ENCODE measurements around the gene LAX1. TPM values are rescaled to one million over a fixed set of nuclear protein-coding genes. Genes with fewer than 3 reads are reported as not detected.

LAX1 gene
- total RNA-seq, 1 donor = not detected

DNA sequence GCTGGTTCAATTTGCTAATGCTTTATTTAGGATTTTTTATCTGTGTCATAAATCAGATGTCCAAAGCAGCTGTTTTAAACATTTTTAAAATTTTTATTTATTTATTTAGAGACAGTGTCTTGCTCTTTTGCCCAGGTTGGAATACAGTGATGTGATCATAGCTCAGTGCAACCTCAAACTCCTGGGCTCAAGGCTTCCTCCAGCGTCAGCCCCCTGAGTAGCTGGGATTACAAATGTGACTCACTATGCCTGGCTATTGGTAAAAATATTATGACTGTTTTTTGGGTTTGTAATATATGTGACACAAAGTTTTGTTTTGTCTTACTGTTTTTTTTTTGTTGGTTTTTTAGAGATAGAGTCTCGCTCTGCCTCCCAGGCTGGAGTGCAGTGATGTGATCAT lies 42.2 kb downstream of the LAX1 start:
- Histone ChIP-seq H3K27ac (ENCODE audit: low read depth, low read length) (peak overlapping the region; percentile 68), H3K36me3 (ENCODE audit: insufficient read depth, low read length) (peaks cover 56% of the 10 kb centered on the region), H4K20me1 (ENCODE audit: insufficient read depth, low read length) (peaks cover 74% of the 10 kb centered on the region), H3K79me2 (ENCODE audit: insufficient read depth, low read length) (peaks cover 89% of the 10 kb centered on the region), H3K4me3 (ENCODE audit: insufficient read depth, low read length) (no peak overlapping the region), H3K9me3 (ENCODE audit: low read depth, low read length) (no peaks in the 10 kb centered on the region), H2AFZ (ENCODE audit: low read length) (no peak overlapping the region), H3K4me1 (ENCODE audit: insufficient read depth, low read length) (peaks cover 11% of the 10 kb centered on the region), H3K4me2 (ENCODE audit: insufficient read depth, low read length) (no peak overlapping the region), H3K27me3 (ENCODE audit: insufficient read depth, low read length) (no peaks in the 10 kb centered on the region)
- TF ChIP-seq, protein P1, sequence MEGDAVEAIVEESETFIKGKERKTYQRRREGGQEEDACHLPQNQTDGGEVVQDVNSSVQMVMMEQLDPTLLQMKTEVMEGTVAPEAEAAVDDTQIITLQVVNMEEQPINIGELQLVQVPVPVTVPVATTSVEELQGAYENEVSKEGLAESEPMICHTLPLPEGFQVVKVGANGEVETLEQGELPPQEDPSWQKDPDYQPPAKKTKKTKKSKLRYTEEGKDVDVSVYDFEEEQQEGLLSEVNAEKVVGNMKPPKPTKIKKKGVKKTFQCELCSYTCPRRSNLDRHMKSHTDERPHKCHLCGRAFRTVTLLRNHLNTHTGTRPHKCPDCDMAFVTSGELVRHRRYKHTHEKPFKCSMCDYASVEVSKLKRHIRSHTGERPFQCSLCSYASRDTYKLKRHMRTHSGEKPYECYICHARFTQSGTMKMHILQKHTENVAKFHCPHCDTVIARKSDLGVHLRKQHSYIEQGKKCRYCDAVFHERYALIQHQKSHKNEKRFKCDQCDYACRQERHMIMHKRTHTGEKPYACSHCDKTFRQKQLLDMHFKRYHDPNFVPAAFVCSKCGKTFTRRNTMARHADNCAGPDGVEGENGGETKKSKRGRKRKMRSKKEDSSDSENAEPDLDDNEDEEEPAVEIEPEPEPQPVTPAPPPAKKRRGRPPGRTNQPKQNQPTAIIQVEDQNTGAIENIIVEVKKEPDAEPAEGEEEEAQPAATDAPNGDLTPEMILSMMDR (IDR thresholded peaks at IDR 0.05; ENCODE audit: extremely low read depth, low read depth, low read length) = no peak
- no peak for DNase-seq (ENCODE audit: insufficient read length, low spot score, missing footprints)

DNA sequence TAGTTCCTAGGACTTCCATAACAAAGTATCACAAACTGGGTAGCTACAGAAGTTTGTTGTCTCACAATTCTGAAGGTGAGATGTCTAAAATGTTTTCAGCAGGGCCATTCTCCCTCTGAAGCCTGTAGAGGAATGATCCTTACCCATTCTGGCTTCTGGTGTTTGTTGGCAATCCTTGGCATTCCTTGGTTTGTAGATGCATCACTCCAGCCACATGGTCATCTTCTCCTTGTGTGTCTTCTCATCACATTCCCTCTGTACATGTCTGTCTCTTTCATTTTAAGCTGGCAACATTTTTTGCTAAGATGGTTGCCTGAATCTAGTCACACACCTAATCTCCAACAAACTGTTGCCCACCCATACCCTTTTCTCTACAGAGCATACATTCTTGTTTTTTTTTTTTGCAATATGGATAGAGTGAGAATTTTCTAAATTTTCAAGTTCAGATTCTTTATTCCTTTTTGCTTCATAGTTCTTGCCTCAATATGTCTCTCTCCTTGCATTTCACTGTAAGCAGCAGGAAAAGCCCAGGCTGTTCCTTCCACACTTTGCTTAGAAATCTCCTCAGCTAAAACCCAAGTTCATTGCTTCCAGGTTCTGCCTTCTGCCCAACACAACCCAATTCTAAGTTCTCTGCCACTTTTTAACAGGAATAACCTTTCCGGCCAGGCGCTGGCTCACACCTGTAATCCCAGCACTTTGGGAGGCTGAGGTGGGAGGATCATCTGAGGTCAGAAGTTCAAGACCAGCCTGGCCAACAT lies 48.8 kb downstream of the LAX1 start:
- Histone ChIP-seq H3K4me1 (ENCODE audit: insufficient read depth, low read length) (no peaks in the 10 kb centered on the region), H4K20me1 (ENCODE audit: insufficient read depth, low read length) (peaks cover 42% of the 10 kb centered on the region), H3K27me3 (ENCODE audit: insufficient read depth, low read length) (no peaks in the 10 kb centered on the region), H3K4me2 (ENCODE audit: insufficient read depth, low read length) (no peak overlapping the region), H3K79me2 (ENCODE audit: insufficient read depth, low read length) (peaks cover 86% of the 10 kb centered on the region), H3K4me3 (ENCODE audit: insufficient read depth, low read length) (no peak overlapping the region), H2AFZ (ENCODE audit: low read length) (no peak overlapping the region), H3K36me3 (ENCODE audit: insufficient read depth, low read length) (peaks cover 76% of the 10 kb centered on the region), H3K27ac (ENCODE audit: low read depth, low read length) (no peak overlapping the region), H3K9me3 (ENCODE audit: low read depth, low read length) (no peaks in the 10 kb centered on the region)
- TF ChIP-seq, protein P1 (IDR thresholded peaks at IDR 0.05; ENCODE audit: extremely low read depth, low read depth, low read length) = no peak
- no peak for DNase-seq (ENCODE audit: insufficient read length, low spot score, missing footprints)

DNA sequence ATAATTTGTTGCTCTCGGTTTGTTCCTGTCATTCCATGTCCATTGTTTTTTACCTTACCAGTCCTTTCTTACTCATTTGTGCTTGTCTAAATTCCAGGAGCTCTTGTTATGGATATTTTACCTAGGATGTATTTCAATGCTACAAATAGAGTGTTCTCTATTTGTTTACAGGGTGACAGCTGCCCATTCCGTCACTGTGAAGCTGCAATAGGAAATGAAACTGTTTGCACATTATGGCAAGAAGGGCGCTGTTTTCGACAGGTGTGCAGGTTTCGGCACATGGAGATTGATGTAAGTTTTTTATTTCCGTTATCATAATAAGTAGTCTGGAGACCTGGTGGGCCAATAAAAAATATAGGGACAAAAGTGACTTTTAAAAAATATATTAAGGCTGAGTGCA lies 53.4 kb downstream of the LAX1 start:
- Histone ChIP-seq H3K9me3 (ENCODE audit: low read depth, low read length) (no peaks in the 10 kb centered on the region), H3K4me1 (ENCODE audit: insufficient read depth, low read length) (no peaks in the 10 kb centered on the region), H3K79me2 (ENCODE audit: insufficient read depth, low read length) (peaks cover 77% of the 10 kb centered on the region), H3K27me3 (ENCODE audit: insufficient read depth, low read length) (no peaks in the 10 kb centered on the region), H3K27ac (ENCODE audit: low read depth, low read length) (no peak overlapping the region), H4K20me1 (ENCODE audit: insufficient read depth, low read length) (peaks cover 28% of the 10 kb centered on the region), H2AFZ (ENCODE audit: low read length) (no peak overlapping the region), H3K4me3 (ENCODE audit: insufficient read depth, low read length) (no peak overlapping the region), H3K4me2 (ENCODE audit: insufficient read depth, low read length) (no peak overlapping the region), H3K36me3 (ENCODE audit: insufficient read depth, low read length) (peaks cover 86% of the 10 kb centered on the region)
- TF ChIP-seq, protein P1 (IDR thresholded peaks at IDR 0.05; ENCODE audit: extremely low read depth, low read depth, low read length) = no peak
- no peak for DNase-seq (ENCODE audit: insufficient read length, low spot score, missing footprints)

DNA sequence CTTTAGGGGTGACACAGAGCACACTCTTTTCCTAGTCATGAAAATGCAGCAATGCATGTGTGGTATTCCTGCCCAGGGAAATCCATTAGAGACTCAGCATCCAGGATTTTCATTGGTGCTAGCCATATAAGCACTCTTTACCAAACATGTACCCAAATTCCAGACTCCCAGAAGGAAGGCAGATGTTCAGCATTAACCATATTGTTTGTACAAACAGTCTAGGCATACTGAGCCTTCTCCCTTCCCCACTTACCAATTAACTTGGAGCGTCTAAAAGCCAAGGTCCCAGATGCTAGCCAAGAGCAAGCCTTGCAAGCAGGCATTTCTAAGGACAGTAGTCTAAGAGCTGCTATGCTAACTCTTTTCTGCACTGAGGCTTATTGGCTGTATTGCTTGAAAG lies 58.3 kb downstream of the LAX1 start:
- DNase-seq (ENCODE audit: insufficient read length, low spot score, missing footprints) = no peak
- peaks cover 81% of the 10 kb centered on the region for H3K79me2 ChIP-seq (ENCODE audit: insufficient read depth, low read length)
- TF ChIP-seq, protein P1 (IDR thresholded peaks at IDR 0.05; ENCODE audit: extremely low read depth, low read depth, low read length) = no peak

More for the DNA sequence above, 58.3 kb downstream of the LAX1 start:
- H3K36me3 ChIP-seq (ENCODE audit: insufficient read depth, low read length) = peaks cover 77% of the 10 kb centered on the region
- no peaks in the 10 kb centered on the region for H3K27me3 ChIP-seq (ENCODE audit: insufficient read depth, low read length)
- no peak overlapping the region for H3K4me2 ChIP-seq (ENCODE audit: insufficient read depth, low read length)
- H3K9me3 ChIP-seq (ENCODE audit: low read depth, low read length) = no peaks in the 10 kb centered on the region
- H3K27ac ChIP-seq (ENCODE audit: low read depth, low read length) = no peak overlapping the region
- no peak overlapping the region for H3K4me3 ChIP-seq (ENCODE audit: insufficient read depth, low read length)
- H3K4me1 ChIP-seq (ENCODE audit: insufficient read depth, low read length) = peaks cover 4% of the 10 kb centered on the region
- no peak overlapping the region for H2AFZ ChIP-seq (ENCODE audit: low read length)
- peaks cover 25% of the 10 kb centered on the region for H4K20me1 ChIP-seq (ENCODE audit: insufficient read depth, low read length)

Small RNA genes lying within 50 kb of the gene (small RNA-seq; reads per million reads assigned to genes)
- 1,999 reads per million, percentile 99 among the genes with 10 or more reads in this experiment for gene SNORA77
- 1.5 reads per million, percentile 51 among the genes with 10 or more reads in this experiment for gene ZC3H11A

Other genes starting within 250 kb of the LAX1 start
- gene ATP2B4, start 138.4 kb upstream of the LAX1 start, total RNA-seq = 112 and 124 TPM in 2 replicates
- 38.9 and 47.0 TPM in 2 replicates for gene ZBED6, start 30.4 kb downstream of the LAX1 start, total RNA-seq
- 109 and 128 TPM in 2 replicates for gene ZC3H11A, start 30.4 kb downstream of the LAX1 start, total RNA-seq
- gene SNRPE, start 96.4 kb downstream of the LAX1 start, total RNA-seq = 45.7 and 46.3 TPM in 2 replicates

Data from osteoblast (primary cell).